Activated naive CD4-positive, alpha-beta T cell treated with Interleukin-2 at 50 U/mL for 16 hours (primary cell): Measurements from ENCODE around the gene SAPCD2.
A peak's percentile ranks its signal among the peaks of the same experiment; 100 is the strongest.
"Not testable (repeated sequence)": the region's sequence is repeated elsewhere in the genome, so short reads cannot be mapped to it uniquely, and the experiment has no call there.

Experiments
- DNase-seq: peaks from one replicate; pipeline ENCODE4 v3.0.0-alpha.2; 2020

Gene SAPCD2

GRCh38 chr9:137063311-137064026, 6.9 kb downstream of the SAPCD2 start:
- no peak for DNase-seq

DNA sequence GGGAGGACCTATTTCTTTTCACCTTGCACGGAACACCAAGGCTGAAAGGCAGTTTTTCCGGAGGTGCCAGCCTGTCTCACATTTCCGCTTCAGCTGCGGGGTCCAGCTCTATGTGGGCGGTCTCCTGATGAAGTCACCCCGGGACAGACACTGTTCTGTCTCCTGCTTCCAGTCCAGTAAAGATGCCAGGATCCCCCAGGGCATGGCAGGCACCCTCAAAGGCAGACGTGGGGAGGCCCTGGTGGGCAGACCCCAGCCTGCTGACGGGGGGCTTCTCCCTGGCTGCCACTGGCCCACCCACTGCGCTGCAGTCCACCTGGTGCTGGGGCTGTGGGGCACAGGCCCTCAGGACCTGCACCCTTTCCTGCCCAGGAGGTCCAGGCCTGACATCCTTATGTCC, 7.6 kb downstream of the SAPCD2 start:
- not testable (repeated sequence) for DNase-seq

- no peak for DNase-seq
Measured at GRCh38 chr9:137062384-137062783, 8.0 kb downstream of the SAPCD2 start.

DNA sequence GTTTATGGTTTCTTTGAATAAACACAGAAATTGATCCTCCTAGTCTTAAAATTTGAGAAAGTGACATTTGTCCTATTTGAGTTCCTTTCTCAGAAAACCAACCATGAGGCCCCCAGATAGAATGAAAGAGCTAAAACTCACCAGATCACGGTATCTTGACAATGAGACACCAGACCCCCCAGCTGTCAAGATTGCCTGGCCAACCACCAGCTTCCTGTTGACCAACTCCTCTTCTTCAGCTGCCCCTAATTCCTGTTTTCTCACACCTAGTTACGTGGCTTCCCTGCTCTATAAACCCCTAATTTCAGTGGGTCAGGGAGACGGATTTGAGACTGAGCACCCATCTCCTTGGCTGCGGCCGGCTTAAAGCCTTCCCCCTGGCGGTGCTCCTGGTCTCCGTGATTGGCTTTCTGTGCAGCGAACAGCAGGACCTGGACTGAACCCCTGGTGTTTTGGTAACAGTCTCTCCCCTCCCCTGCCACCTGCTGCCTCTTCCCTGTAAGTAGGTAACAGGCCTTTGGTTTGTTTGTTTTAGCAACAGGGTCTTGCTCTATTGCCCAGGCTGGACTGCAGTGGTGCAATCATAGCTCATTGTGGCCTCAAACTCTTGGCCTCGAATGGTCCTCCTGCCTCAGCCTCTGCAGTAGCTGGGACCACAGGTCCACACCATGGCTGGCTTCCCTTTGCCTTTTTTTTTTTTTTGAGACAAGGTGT, 11.7 kb downstream of the SAPCD2 start:
- DNase-seq = no peak

DNA sequence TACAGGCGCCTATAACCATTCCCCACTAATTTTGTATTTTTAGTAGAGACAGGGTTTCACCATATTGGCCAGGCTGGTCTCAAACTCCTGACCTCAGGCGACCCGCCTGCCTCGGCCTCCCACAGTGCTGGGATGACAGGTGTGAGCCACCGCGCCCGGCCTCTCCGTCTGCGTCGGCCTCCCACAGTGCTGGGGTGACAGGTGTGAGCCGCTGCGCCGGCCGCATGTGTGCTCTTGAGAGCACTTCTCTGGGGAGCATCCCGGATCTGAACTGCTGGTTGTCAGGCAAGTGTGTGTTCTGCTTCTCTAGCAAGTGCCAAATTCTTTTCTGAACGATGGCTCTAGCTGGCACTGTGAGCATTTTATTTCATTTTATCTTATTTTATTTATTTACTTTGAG, 12.8 kb downstream of the SAPCD2 start:
- no peak for DNase-seq

DNA sequence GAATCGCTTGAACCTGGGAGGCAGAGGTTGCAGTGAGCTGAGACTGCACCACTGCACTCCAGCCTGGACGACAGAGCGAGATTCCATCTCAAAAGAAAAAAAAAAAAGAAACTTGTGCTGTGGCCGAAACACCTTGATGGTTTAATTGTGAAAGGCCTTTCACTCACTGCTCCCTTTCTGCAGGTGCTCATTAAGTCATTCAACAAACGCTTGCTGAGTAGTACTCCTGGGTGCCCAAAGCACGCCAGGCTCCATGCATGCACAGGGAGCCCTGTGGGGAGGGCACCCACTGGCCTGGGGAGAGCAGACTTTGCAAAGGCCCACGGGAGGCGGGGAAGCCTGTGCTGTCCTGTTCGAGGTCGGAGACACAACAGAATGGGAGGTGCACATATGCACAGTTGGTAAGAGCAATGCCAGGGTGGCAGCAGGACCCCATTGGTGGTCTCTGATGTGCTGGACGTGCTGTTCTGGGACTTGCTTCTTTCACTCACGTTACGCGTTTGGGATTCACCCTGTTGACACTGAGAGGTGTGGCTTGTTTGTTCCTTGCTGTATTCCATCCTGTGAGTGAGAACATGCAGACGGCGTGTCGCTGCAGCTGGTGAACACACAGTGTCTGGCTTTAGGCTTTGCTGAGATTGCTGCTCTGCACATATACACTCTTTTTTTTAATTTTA, 13.5 kb downstream of the SAPCD2 start:
- DNase-seq = no peak

- DNase-seq = no peak
Measured at GRCh38 chr9:137055385-137056364, 14.7 kb downstream of the SAPCD2 start.

GRCh38 chr9:137054932-137055384, 15.4 kb downstream of the SAPCD2 start:
- no peak for DNase-seq

GRCh38 chr9:137053944-137054931, 16.1 kb downstream of the SAPCD2 start, which contains the start of gene ENTPD2:
ENTPD2 (minus strand) TSS chr9:137054061; CDS start chr9:137053997, 64 bp downstream.
- peak; percentile 44 for DNase-seq

DNA sequence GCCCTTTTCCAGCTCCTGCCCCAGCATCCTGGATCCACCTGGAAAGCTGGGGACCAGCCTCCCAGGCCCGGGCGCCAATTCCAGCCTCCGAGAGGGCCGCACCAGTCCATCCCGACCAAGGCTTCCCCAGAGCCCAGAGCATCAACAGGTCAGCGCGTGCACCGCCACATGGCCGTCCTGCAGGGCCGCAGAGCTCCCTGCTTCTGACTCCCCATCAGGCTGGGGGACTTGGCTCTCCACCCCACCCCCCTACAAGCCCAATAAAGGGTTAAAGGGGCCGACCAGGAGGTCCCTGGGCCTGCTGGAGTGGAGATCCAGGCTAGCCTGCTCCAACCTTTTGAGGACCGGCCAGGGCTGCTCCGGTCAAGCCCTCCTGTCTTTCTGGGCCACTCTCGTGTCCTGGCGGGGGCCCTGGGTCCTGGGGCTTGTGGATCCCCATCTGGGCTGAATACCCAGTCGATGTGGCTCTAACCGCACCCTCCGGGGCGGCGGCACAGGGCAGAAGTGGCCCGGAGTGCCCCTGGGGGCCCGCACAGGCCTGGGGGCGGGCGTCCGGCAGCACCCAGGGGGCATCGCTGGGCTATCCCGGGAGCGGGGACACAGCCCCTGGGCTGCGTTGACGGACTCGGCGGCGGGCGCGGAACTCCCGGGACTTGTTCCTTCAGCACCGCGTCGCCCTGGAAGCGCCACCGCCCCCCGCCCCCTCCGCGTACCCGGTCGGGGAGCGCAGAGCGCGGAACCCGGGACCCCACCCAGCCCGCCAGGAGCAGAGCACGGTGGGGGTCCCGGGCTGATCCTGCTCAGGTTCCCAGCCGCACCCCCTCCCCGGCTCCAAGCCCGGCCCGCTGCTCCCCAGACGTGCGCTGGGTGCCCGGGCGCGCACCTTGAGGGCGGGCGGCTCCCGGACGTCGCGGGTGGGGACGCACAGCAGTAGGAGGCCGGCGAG, 17.1 kb downstream of the SAPCD2 start:
- no peak for DNase-seq

- DNase-seq = no peak
Measured at GRCh38 chr9:137052293-137052692, 18.1 kb downstream of the SAPCD2 start.

GRCh38 chr9:137051145-137051724, 19.1 kb downstream of the SAPCD2 start:
- no peak for DNase-seq

- DNase-seq = no peak
Measured at GRCh38 chr9:137050570-137050969, 19.8 kb downstream of the SAPCD2 start.

GRCh38 chr9:137049544-137050449, 20.6 kb downstream of the SAPCD2 start:
- peak; percentile 53 for DNase-seq

DNA sequence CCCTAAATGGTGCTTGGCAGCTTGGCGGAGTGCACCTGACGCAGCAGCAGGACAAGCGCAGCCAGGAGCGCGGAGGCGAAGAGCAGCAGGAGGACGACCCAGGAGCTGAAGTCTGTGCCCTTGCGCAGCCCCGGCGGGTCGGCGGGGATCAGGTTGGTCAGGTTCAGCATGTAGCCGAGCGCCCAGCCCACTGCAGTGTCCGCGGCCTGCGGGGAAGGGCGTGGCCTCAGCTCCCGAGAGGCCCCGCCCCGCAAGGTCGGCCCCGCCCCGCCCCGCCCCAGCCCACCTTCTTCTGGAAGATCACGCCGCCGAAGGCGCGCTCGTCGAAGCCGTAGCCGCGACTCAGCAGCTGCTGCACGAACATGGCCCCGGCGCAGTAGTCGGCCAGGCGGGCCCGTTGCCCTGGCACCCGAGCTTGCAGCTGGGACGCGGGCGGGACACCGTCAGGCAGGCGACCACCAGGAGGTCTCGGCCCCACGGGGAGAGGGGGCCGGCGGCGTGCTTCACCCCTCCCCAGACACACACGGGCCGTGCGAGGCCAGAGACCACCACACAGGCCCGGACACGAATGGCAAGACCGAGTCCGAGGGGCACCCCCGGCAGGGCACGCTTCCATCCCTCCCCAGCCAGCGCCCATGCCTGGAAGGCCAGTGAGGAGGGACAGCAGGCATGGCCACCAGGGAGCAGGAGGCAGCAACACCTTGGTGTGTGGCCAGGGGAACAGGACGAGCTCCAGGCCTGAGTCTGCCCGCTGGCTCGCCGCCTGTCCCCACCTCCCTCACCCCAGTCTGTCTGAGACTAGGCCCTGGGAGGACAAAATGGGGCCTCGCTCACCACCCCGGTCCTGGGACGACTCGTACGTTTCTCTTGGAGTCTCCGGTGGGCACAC, 21.5 kb downstream of the SAPCD2 start:
- DNase-seq = no peak

GRCh38 chr9:137046088-137046787, 24.1 kb downstream of the SAPCD2 start, which contains the start of gene NPDC1:
NPDC1 (minus strand) TSS chr9:137046177; CDS start chr9:137045989, 188 bp downstream.
- peak; percentile 85 for DNase-seq
